ENCODE data around the gene TRIM46. TPM values are rescaled to one million over a fixed set of nuclear protein-coding genes. Genes with fewer than 3 reads are reported as not detected.
A peak's percentile ranks its signal among the peaks of the same experiment; 100 is the strongest.
"Not testable (repeated sequence)": the region's sequence is repeated elsewhere in the genome, so short reads cannot be mapped to it uniquely, and the experiment has no call there.

TRIM46 gene
- total and polyA plus RNA-seq, 7 donors, result 0.16 to 3.0 (median 0.64) TPM; not detected in 1

DNA sequence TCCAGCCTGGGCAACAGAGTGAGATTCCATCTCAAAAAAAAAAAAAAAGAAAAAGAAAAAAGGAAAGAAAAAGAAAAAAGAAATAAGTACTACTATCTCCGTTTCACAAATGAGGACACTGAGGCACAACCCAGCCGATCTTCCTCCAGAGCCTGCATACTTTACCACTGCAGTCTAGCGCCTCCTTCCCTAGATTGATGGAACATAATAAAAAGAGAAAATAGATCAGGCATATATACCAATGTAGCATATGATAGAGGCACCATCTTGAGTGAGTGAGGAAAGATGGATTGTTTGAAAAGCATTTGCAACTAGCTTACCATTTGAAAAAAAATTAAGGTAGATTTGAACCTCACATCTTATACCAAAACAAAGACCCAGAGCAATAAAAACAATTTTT is 28.2 kb upstream of the TRIM46 start:
- intact Hi-C loops (cut with DNase I), result no loop called here
- H3K4me3 ChIP-seq, result no peak overlapping the region
- H3K27me3 ChIP-seq, result no peaks in the 10 kb centered on the region
- peaks cover 0 to 2% (median under 1%) of the 10 kb centered on the region in 4 donors for H3K4me1 ChIP-seq
- H3K9me3 ChIP-seq, result no peaks in the 10 kb centered on the region
- 74 to 90% methylated on average over 3 of the region's 3 CpGs for WGBS, 2 donors
- H3K36me3 ChIP-seq, result no peaks in the 10 kb centered on the region
- TF ChIP-seq, protein P1, sequence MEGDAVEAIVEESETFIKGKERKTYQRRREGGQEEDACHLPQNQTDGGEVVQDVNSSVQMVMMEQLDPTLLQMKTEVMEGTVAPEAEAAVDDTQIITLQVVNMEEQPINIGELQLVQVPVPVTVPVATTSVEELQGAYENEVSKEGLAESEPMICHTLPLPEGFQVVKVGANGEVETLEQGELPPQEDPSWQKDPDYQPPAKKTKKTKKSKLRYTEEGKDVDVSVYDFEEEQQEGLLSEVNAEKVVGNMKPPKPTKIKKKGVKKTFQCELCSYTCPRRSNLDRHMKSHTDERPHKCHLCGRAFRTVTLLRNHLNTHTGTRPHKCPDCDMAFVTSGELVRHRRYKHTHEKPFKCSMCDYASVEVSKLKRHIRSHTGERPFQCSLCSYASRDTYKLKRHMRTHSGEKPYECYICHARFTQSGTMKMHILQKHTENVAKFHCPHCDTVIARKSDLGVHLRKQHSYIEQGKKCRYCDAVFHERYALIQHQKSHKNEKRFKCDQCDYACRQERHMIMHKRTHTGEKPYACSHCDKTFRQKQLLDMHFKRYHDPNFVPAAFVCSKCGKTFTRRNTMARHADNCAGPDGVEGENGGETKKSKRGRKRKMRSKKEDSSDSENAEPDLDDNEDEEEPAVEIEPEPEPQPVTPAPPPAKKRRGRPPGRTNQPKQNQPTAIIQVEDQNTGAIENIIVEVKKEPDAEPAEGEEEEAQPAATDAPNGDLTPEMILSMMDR (IDR thresholded peaks at IDR 0.05), result no peak
- no peak for TF ChIP-seq POLR2AphosphoS5 (IDR thresholded peaks at IDR 0.05)
- no peak for TF ChIP-seq EP300 (IDR thresholded peaks at IDR 0.05)
- no peak for TF ChIP-seq POLR2A (IDR thresholded peaks at IDR 0.05)
- no peak for DNase-seq
- H3K27ac ChIP-seq, result no peak overlapping the region

DNA sequence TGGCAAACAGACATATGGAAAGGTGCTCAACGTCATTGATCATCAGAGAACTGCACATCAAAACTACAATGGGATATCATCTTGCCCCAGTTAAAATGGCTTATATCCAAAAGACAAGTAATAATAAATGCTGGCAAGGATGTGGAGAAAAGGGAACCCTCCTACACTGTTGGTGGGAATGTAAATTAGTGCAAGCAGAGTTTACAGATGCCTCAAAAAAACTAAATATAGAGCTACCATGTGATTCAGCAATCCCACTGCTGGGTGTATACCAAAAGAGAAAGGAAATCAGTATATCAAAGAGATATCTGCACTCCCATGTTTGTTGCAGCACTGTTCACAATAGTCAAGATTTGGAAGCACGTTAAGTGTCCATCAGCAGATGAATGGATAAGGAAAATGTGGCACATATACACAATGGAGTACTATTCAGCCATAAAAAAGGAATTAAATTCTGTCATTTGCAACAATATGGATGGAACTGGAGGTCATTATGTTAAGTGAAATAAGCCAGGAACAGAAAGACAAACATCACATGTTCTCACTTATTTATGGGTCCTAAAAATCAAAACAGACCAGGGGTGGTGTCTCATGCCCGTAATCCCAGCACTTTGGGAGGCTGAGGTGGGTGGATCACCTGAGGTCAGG is 17.5 kb upstream of the TRIM46 start:
- intact Hi-C loops (cut with DNase I); H3K27me3 ChIP-seq; H3K4me3 ChIP-seq; H3K27ac ChIP-seq; H3K36me3 ChIP-seq; DNase-seq; H3K9me3 ChIP-seq; H3K4me1 ChIP-seq: not testable (repeated sequence)
- WGBS, 2 donors, result 69 to 79% methylated on average over 3 of the region's 3 CpGs

DNA sequence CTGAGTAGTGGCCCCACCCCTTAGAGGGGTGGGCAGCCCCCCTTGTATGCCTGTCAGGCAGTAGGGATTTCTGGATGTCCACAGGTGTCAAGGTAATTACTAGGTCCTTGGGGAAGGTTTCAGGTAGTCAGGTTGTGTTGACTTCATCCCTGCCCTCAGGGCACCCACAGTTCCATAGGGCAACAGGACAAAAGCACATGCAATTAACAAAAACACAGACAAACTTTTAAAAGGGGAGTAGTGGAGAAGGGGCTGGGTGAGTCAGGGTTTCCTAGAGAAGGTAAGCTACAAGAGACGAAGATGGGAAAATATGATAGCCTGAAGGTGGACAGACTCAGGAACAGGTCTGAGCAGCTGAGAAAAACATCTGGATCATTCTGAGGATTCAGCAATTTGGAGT is 14.7 kb upstream of the TRIM46 start:
- Histone ChIP-seq H3K36me3 (no peaks in the 10 kb centered on the region), H3K4me3 (no peak overlapping the region), H3K27me3 (no peaks in the 10 kb centered on the region), H3K27ac (no peak overlapping the region), H3K4me1 (no peaks in the 10 kb centered on the region), H3K9me3 (no peaks in the 10 kb centered on the region)
- TF ChIP-seq EP300 (IDR thresholded peaks at IDR 0.05) (no peak), POLR2A (IDR thresholded peaks at IDR 0.05) (no peak), POLR2AphosphoS5 (IDR thresholded peaks at IDR 0.05) (no peak)
- TF ChIP-seq, protein P1 (IDR thresholded peaks at IDR 0.05), result no peak
- intact Hi-C loops (cut with DNase I), result no loop called here
- DNase-seq, result peak; percentile 24
- 71 to 77% methylated on average over 1 of the region's 1 CpG for WGBS, 2 donors

DNA sequence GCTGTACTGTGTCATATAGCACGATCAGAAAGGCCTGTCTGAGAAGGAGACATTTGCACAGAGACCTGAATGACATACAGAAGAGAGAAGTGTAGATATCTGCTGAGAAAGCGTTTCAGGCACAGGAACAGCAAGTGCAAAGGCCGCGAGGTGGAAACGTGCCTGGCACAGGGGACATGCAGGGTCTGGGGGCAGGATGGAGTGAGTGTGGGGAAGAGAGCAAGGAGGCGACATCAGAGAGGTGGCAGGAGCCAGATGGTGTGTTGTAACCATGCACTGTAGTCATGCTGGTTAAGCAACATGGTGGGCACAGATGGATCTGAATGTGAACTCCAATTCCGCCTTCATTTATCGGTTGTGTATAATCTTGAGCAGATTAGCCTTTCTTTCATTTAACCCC is 13.5 kb upstream of the TRIM46 start:
- 80 to 89% methylated on average over 8 of the region's 8 CpGs for WGBS, 2 donors
- no peak for TF ChIP-seq EP300 (IDR thresholded peaks at IDR 0.05)
- TF ChIP-seq, protein P1 (IDR thresholded peaks at IDR 0.05), result no peak
- TF ChIP-seq POLR2A (IDR thresholded peaks at IDR 0.05), result no peak
- TF ChIP-seq POLR2AphosphoS5 (IDR thresholded peaks at IDR 0.05), result no peak
- intact Hi-C loops (cut with DNase I), result no loop called here

DNA sequence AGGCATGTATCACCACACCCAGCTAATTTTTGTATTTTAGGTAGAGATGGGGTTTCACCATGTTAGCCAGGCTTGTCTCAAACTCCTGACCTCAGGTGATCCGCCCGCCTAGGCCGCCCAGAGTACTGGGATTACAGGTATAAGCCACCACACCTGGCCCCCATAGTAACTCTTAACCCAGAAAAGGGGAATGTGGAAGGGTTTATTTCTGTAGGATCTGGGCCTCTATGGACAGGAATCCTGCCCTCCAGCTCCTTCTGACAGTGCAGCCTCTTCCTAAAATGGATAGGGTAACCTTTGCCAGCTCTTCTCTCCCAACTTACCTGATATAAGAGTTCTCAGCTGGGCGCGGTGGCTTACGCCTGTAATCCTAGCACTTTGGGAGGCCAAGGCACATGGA is 11.0 kb upstream of the TRIM46 start:
- H3K9me3 ChIP-seq; H3K36me3 ChIP-seq; H3K4me3 ChIP-seq; H3K27ac ChIP-seq; H3K27me3 ChIP-seq; intact Hi-C loops (cut with DNase I): not testable (repeated sequence)
- WGBS, 2 donors, result 97 to 98% methylated on average over 6 of the region's 6 CpGs
- DNase-seq, result peak; percentile 27
- peaks cover 0 to 16% (median 13%) of the 10 kb centered on the region in 4 donors for H3K4me1 ChIP-seq

More for the DNA sequence above, 13.5 kb upstream of the TRIM46 start:
- Histone ChIP-seq H3K4me1 (no peaks in the 10 kb centered on the region), H3K4me3 (no peak overlapping the region), H3K36me3 (no peaks in the 10 kb centered on the region), H3K27me3 (no peaks in the 10 kb centered on the region), H3K27ac (no peak overlapping the region), H3K9me3 (no peaks in the 10 kb centered on the region)
- DNase-seq, result peak; percentile 34

DNA sequence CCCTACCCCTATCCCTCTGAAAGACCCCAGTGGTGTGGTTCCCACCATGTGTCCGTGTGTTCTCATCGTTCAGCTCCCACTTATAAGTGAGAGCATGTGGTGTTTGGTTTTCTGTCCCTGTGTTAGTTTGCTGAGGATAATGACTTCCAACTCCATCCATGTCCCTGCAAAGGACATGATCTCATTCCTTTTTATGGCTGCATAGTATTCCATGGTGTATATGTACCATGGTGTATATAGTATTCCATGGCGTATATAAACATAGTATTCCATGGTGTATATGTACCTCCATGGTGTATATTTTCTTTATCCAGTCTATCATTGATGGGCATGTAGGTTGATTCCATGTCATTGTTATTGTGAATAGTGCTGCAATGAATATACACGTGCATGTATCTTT is 9.9 kb upstream of the TRIM46 start:
- WGBS, 2 donors, result 97 to 99% methylated on average over 4 of the region's 4 CpGs
- DNase-seq, result not testable (repeated sequence)

DNA sequence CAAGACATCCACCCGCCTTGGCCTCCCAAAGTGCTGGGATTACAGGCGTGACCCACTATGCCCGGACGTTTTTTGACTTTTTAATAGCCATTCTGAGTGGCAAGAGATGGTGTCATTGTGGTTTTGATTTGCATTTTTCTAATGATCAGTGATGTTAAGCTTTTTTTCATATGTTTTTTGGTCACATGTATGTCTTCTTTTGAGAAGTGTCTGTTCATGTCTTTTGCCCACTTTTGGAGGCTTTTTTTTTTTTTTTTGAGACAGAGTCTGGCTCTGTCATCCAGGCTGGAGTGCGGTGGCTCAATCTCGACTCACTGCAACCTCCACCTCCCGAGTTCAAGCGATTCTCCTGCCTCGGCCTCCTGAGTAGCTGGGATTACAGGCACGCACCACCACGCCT is 9.0 kb upstream of the TRIM46 start:
- not testable (repeated sequence) for H3K27ac ChIP-seq, H3K4me3 ChIP-seq, DNase-seq, H3K9me3 ChIP-seq, H3K27me3 ChIP-seq
- peaks cover 7 to 12% (median 8%) of the 10 kb centered on the region in 4 donors for H3K36me3 ChIP-seq
- peaks cover 0 to 21% (median 18%) of the 10 kb centered on the region in 4 donors for H3K4me1 ChIP-seq
- intact Hi-C loops (cut with DNase I), result loop anchor here (5.0 kb wide), 1 partner anchor 37 kb away; the partner anchor contains the start of gene EFNA1
- WGBS, 2 donors, result 94 to 95% methylated on average over 11 of the region's 11 CpGs

More for the DNA sequence above, 9.9 kb upstream of the TRIM46 start:
- H3K36me3 ChIP-seq; H3K4me3 ChIP-seq; H3K27ac ChIP-seq; intact Hi-C loops (cut with DNase I); H3K9me3 ChIP-seq; H3K27me3 ChIP-seq: not testable (repeated sequence)
- peaks cover 0 to 21% (median 18%) of the 10 kb centered on the region in 4 donors for H3K4me1 ChIP-seq

Data from sigmoid colon (tissue), 7 donors.